Mesodermal cell (in vitro differentiated cells): Measurements from ENCODE around the gene ECSIT.

Source experiments
- H3K27ac ChIP-seq: 2 replicates; pipeline ENCODE4 v1.7.0; 2013; ENCODE audit warnings: mild to moderate bottlenecking, low read depth, low read length, moderate library complexity; ENCODE audit not compliant: severe bottlenecking
- H3K36me3 ChIP-seq: 2 replicates; pipeline ENCODE4 v1.7.1; 2013; ENCODE audit warnings: mild to moderate bottlenecking, low read length, moderate library complexity; ENCODE audit not compliant: control insufficient read depth, insufficient read depth
- H3K4me1 ChIP-seq: one replicate; pipeline ENCODE4 v1.7.1; 2013; ENCODE audit warnings: mild to moderate bottlenecking, low read length; ENCODE audit not compliant: insufficient read depth, control insufficient read depth, poor library complexity, severe bottlenecking
- H3K4me3 ChIP-seq: 2 replicates; pipeline ENCODE4 v1.7.0; 2013; ENCODE audit warnings: low read length, control low read depth, mild to moderate bottlenecking; ENCODE audit not compliant: insufficient read depth, poor library complexity, severe bottlenecking; ENCODE audit errors: extremely low read depth
- H3K9me3 ChIP-seq: 2 replicates; pipeline ENCODE4 v1.7.1; 2013; ENCODE audit warnings: mild to moderate bottlenecking, low read length, moderate library complexity; ENCODE audit not compliant: control insufficient read depth
- WGBS, 2 experiments: methylation state at CpG; one replicate each; pipeline ENCODE4 v1.1.5; 2013; ENCODE audit warnings: missing lambda C conversion rate in 2 of 2; ENCODE audit not compliant: insufficient coverage in 2 of 2; 5-methylcytosine and 5-hydroxymethylcytosine counted together

Gene ECSIT

GRCh38 chr19:11499890-11500420 lies 29.0 kb downstream of the ECSIT start:
- no peaks in the 10 kb centered on the region for H3K4me1 ChIP-seq
- no peak overlapping the region for H3K4me3 ChIP-seq
- H3K27ac ChIP-seq: no peak overlapping the region
- 82 to 98% methylated on average over 7 of the region's 7 CpGs for WGBS, 2 experiments
- peaks cover 8% of the 10 kb centered on the region for H3K36me3 ChIP-seq
- H3K9me3 ChIP-seq: no peaks in the 10 kb centered on the region

- no peaks in the 10 kb centered on the region for H3K4me1 ChIP-seq
Measured at GRCh38 chr19:11499220-11499726, 29.7 kb downstream of the ECSIT start.

GRCh38 chr19:11496391-11497163 lies 32.4 kb downstream of the ECSIT start:
- peaks cover 19% of the 10 kb centered on the region for H3K36me3 ChIP-seq
- H3K4me1 ChIP-seq: no peaks in the 10 kb centered on the region
- no peaks in the 10 kb centered on the region for H3K9me3 ChIP-seq
- no peak overlapping the region for H3K4me3 ChIP-seq
- H3K27ac ChIP-seq: no peak overlapping the region
- 63 to 71% methylated on average over 14 to 16 of the region's 17 CpGs for WGBS, 2 experiments

More at GRCh38 chr19:11499220-11499726, 29.7 kb downstream of the ECSIT start:
- no peak overlapping the region for H3K27ac ChIP-seq
- peaks cover 11% of the 10 kb centered on the region for H3K36me3 ChIP-seq
- H3K4me3 ChIP-seq: no peak overlapping the region
- no peaks in the 10 kb centered on the region for H3K9me3 ChIP-seq
- 92 to 100% methylated on average over 1 to 4 of the region's 6 CpGs for WGBS, 2 experiments

GRCh38 chr19:11495885-11496284 lies 33.0 kb downstream of the ECSIT start:
- no peak overlapping the region for H3K4me3 ChIP-seq
- no peak overlapping the region for H3K27ac ChIP-seq
- H3K4me1 ChIP-seq: no peaks in the 10 kb centered on the region
- peaks cover 19% of the 10 kb centered on the region for H3K36me3 ChIP-seq
- no peaks in the 10 kb centered on the region for H3K9me3 ChIP-seq
- WGBS, 2 experiments: 96 to 97% methylated on average over 21 to 22 of the region's 22 CpGs

GRCh38 chr19:11495481-11495880 lies 33.5 kb downstream of the ECSIT start:
- no peaks in the 10 kb centered on the region for H3K9me3 ChIP-seq
- H3K36me3 ChIP-seq: peaks cover 19% of the 10 kb centered on the region
- WGBS, 2 experiments: 95 to 100% methylated on average over 6 to 7 of the region's 10 CpGs
- H3K27ac ChIP-seq: no peak overlapping the region
- H3K4me3 ChIP-seq: no peak overlapping the region
- no peaks in the 10 kb centered on the region for H3K4me1 ChIP-seq

GRCh38 chr19:11494634-11495285 lies 34.2 kb downstream of the ECSIT start:
- Histone ChIP-seq H3K27ac (no peak overlapping the region), H3K9me3 (no peaks in the 10 kb centered on the region), H3K4me1 (no peaks in the 10 kb centered on the region), H3K4me3 (no peak overlapping the region), H3K36me3 (peaks cover 23% of the 10 kb centered on the region)
- 93 to 94% methylated on average over 15 to 18 of the region's 27 CpGs for WGBS, 2 experiments

GRCh38 chr19:11489378-11489777 lies 39.6 kb downstream of the ECSIT start:
- Histone ChIP-seq H3K27ac (no peak overlapping the region), H3K4me3 (no peak overlapping the region), H3K36me3 (peaks cover 13% of the 10 kb centered on the region), H3K4me1 (no peaks in the 10 kb centered on the region), H3K9me3 (no peaks in the 10 kb centered on the region)
- 96% methylated on average over 6 to 7 of the region's 7 CpGs for WGBS, 2 experiments

GRCh38 chr19:11486661-11487503 lies 42.1 kb downstream of the ECSIT start:
- Histone ChIP-seq H3K36me3 (peaks cover 8% of the 10 kb centered on the region), H3K27ac (no peak overlapping the region), H3K9me3 (no peaks in the 10 kb centered on the region), H3K4me1 (no peaks in the 10 kb centered on the region), H3K4me3 (no peak overlapping the region)
- WGBS, 2 experiments: 93% methylated on average over 42 to 44 of the region's 45 CpGs

GRCh38 chr19:11485245-11485837 lies 43.6 kb downstream of the ECSIT start:
- Histone ChIP-seq H3K9me3 (no peaks in the 10 kb centered on the region), H3K36me3 (peaks cover 8% of the 10 kb centered on the region), H3K27ac (no peak overlapping the region), H3K4me3 (no peak overlapping the region), H3K4me1 (no peaks in the 10 kb centered on the region)
- WGBS, 2 experiments: 91 to 92% methylated on average over 9 to 11 of the region's 13 CpGs
